Keratinocyte (primary cell): Measurements from ENCODE around the gene SLC25A10. TPM values are rescaled to one million over a fixed set of nuclear protein-coding genes. Genes with fewer than 3 reads are reported as not detected.

Source experiments
- DNase-seq: peaks from one replicate; pipeline ENCODE4 v3.0.0-alpha.2; 2011; ENCODE audit warnings: low read depth, missing footprints, low spot score
- FAIRE-seq: peaks from 2 replicates; lab custom pipeline; 2011; peaks lifted over from hg19 to GRCh38; lab: Jason Lieb, UNC
- H2AFZ ChIP-seq: 2 replicates; pipeline ENCODE4 v1.6.0; 2012; ENCODE audit warnings: low read length, control low read depth, inconsistent platforms; ENCODE audit not compliant: control insufficient read depth
- H3K27ac ChIP-seq: 2 replicates; pipeline ENCODE4 v1.5.1; 2011; ENCODE audit warnings: low read length; ENCODE audit not compliant: control insufficient read depth, insufficient read depth
- H3K27me3 ChIP-seq: 3 replicates; pipeline ENCODE4 v1.6.0; 2011; ENCODE audit warnings: low read length; ENCODE audit not compliant: control insufficient read depth, insufficient read depth; ENCODE audit errors: extremely low read depth
- H3K36me3 ChIP-seq, 2 experiments: 2 replicates in 1 of 2; 3 replicates in 1 of 2; pipeline ENCODE4 v1.5.1; 2011; ENCODE audit warnings: low read length in 2 of 2, mild to moderate bottlenecking in 1 of 2; ENCODE audit not compliant: control insufficient read depth in 2 of 2, insufficient read depth in 2 of 2; ENCODE audit errors: extremely low read depth in 1 of 2
- H3K4me1 ChIP-seq: 3 replicates; pipeline ENCODE4 v1.5.1; 2011; ENCODE audit warnings: low read length; ENCODE audit not compliant: control insufficient read depth, insufficient read depth; ENCODE audit errors: extremely low read depth
- H3K4me2 ChIP-seq: 3 replicates; pipeline ENCODE4 v1.6.0; 2011; ENCODE audit warnings: low read depth, low read length; ENCODE audit not compliant: control insufficient read depth, insufficient read depth; ENCODE audit errors: extremely low read depth
- H3K4me3 ChIP-seq, 3 experiments: fragments of 200-600 bp in 1 of 3; sonication (generic) in 1 of 3; 2 replicates in 2 of 3; 3 replicates in 1 of 3; pipeline ENCODE4 v1.5.1; 2011 to 2016; ENCODE audit warnings: low read length in 3 of 3, mild to moderate bottlenecking in 3 of 3, control low read depth in 2 of 3, inconsistent platforms in 1 of 3, low read depth in 1 of 3, mixed read lengths in 1 of 3, mixed run types in 1 of 3, moderate library complexity in 1 of 3; ENCODE audit not compliant: control insufficient read depth in 2 of 3, insufficient read depth in 2 of 3; ENCODE audit errors: extremely low read depth in 1 of 3
- H3K79me2 ChIP-seq: 2 replicates; pipeline ENCODE4 v1.6.0; 2012; ENCODE audit warnings: low read length; ENCODE audit not compliant: control insufficient read depth, insufficient read depth
- H3K9ac ChIP-seq: 3 replicates; pipeline ENCODE4 v1.6.0; 2011; ENCODE audit warnings: low read length; ENCODE audit not compliant: control insufficient read depth, insufficient read depth; ENCODE audit errors: extremely low read depth
- H3K9me1 ChIP-seq: 3 replicates; pipeline ENCODE4 v1.6.0; 2011; ENCODE audit warnings: low read length; ENCODE audit not compliant: control insufficient read depth, insufficient read depth; ENCODE audit errors: extremely low read depth
- H3K9me3 ChIP-seq: 2 replicates; pipeline ENCODE4 v1.5.1; 2012; ENCODE audit warnings: low read depth, low read length; ENCODE audit not compliant: control insufficient read depth
- H4K20me1 ChIP-seq: 3 replicates; pipeline ENCODE4 v1.6.0; 2011; ENCODE audit warnings: low read length; ENCODE audit not compliant: control insufficient read depth, insufficient read depth; ENCODE audit errors: extremely low read depth
- CTCF ChIP-seq, 3 experiments: IDR thresholded peaks in 1 of 3; conservative IDR thresholded peaks in 1 of 3; optimal IDR thresholded peaks in 1 of 3; 2 replicates in 2 of 3; 3 replicates in 1 of 3; pipeline versions ENCODE3 to v1.5.1; 2011; ENCODE audit warnings: low read length in 3 of 3, mild to moderate bottlenecking in 3 of 3, moderate library complexity in 2 of 3, control low read depth in 1 of 3, inconsistent platforms in 1 of 3; ENCODE audit not compliant: insufficient read depth in 2 of 3; ENCODE audit errors: extremely low read depth in 1 of 3
- EZH2 ChIP-seq: IDR thresholded peaks from one replicate; pipeline ENCODE4 v1.6.1; 2012; ENCODE audit warnings: inconsistent platforms, mild to moderate bottlenecking, low read length, moderate library complexity
- dilution Hi-C: fragments of 300-500 bp; cut with MboI; formaldehyde crosslinking; loops from one replicate; pipeline ENCODE4 v1.7.0; 2020; ENCODE audit warnings: low sequenced_read_pairs; ENCODE audit not compliant: extremely low pct_ligation_motif_present
- polyA plus RNA-seq, 5 experiments: library from polyadenylated mRNA; depleted of rRNA in 3 of 5; stranded (reverse) in 3 of 5; stranded (forward) in 1 of 5; unstranded in 1 of 5; fragments of >200 nt; gene quantifications; 1 replicate in 1 of 5; 2 replicates in 3 of 5; 3 replicates in 1 of 5; pipeline versions ENCODE4 v1.2.1 to v1.2.3, GENCODE V29; 2011 to 2012; ENCODE audit warnings: missing spikeins in 2 of 5, low read depth in 1 of 5, low replicate concordance in 1 of 5
- small RNA-seq, 3 experiments: library from RNA; depleted of rRNA; stranded (forward); fragments of <200 nt; gene quantifications; one replicate each; pipeline ENCODE3, GENCODE V24; 2012; ENCODE audit warnings: low read depth in 3 of 3, low replicate concordance in 1 of 3; ENCODE audit not compliant: insufficient read length in 3 of 3

SLC25A10 gene
- polyA plus RNA-seq, 1 donor (not counting 4 experiments of a cell fraction or from before 2014, with no cell fraction given): 12.7 TPM

- H3K9me3 ChIP-seq: no peaks in the 10 kb centered on the region
- no peak overlapping the region for H3K9ac ChIP-seq
- H3K4me1 ChIP-seq: no peaks in the 10 kb centered on the region
- DNase-seq: no peak
- no peak for FAIRE-seq
- no peaks in the 10 kb centered on the region for H3K36me3 ChIP-seq
- no peak overlapping the region for H2AFZ ChIP-seq
- H3K4me2 ChIP-seq: no peak overlapping the region
- H3K4me3 ChIP-seq: no peak overlapping the region
- no peaks in the 10 kb centered on the region for H4K20me1 ChIP-seq
- H3K27ac ChIP-seq: no peak overlapping the region
- H3K27me3 ChIP-seq: no peaks in the 10 kb centered on the region
- TF ChIP-seq CTCF (optimal IDR thresholded peaks at IDR 0.05 in 1 of 3, IDR thresholded peaks at IDR 0.05 in 1 of 3, conservative IDR thresholded peaks at IDR 0.05 in 1 of 3; ENCODE audit: extremely low read depth in 1 of 3, insufficient read depth in 2 of 3, low read length in 3 of 3) (no peak), EZH2 (no peak)
- H3K79me2 ChIP-seq: no peaks in the 10 kb centered on the region
- dilution Hi-C loops: no loop called here
- no peaks in the 10 kb centered on the region for H3K9me1 ChIP-seq
Observed at GRCh38 chr17:81741594-81742452, 29.7 kb downstream of the SLC25A10 start.

Small RNAs within 50 kb of the gene (small RNA-seq; reads per million reads assigned to genes)
- gene MIR6786: 0 to 0.33 (median 0.25) reads per million in 3 experiments

Other genes with a start within 250 kb of the SLC25A10 start
- gene ACTG1, start 199.5 kb upstream of the SLC25A10 start, polyA plus RNA-seq: 1,003 to 6,215 TPM (median 1,867 TPM) in 3 replicates
- not detected in 3 replicates for gene FSCN2, start 183.9 kb upstream of the SLC25A10 start, polyA plus RNA-seq
- 3.8 to 7.4 TPM (median 6.9 TPM) in 3 replicates for gene FAAP100, start 159.9 kb upstream of the SLC25A10 start, polyA plus RNA-seq
- 64.0 to 76.2 TPM (median 71.7 TPM) in 3 replicates for gene NPLOC4, start 75.2 kb upstream of the SLC25A10 start, polyA plus RNA-seq
- gene TSPAN10, start 75.1 kb upstream of the SLC25A10 start, polyA plus RNA-seq: 0.89 to 2.9 TPM (median 1.3 TPM) in 3 replicates
- gene PDE6G, start 55.7 kb upstream of the SLC25A10 start, polyA plus RNA-seq: 0.24 TPM in 1 of 3 replicates, not detected in the others
- gene OXLD1, start 45.7 kb upstream of the SLC25A10 start, polyA plus RNA-seq: 14.7 to 37.4 TPM (median 16.3 TPM) in 3 replicates
- 15.4 to 22.3 TPM (median 17.2 TPM) in 3 replicates for gene CCDC137, start 45.5 kb upstream of the SLC25A10 start, polyA plus RNA-seq
- 46.5 to 58.3 TPM (median 48.7 TPM) in 3 replicates for gene ARL16, start 28.5 kb upstream of the SLC25A10 start, polyA plus RNA-seq
- 79.6 to 84.1 TPM (median 81.9 TPM) in 3 replicates for gene HGS, start 28.3 kb upstream of the SLC25A10 start, polyA plus RNA-seq
- 78.5 to 96.8 TPM (median 84.2 TPM) in 3 replicates for gene MRPL12, start 8.9 kb upstream of the SLC25A10 start, polyA plus RNA-seq
- gene GCGR, start 91.9 kb downstream of the SLC25A10 start, polyA plus RNA-seq: not detected in 3 replicates
- gene MCRIP1, start 121.0 kb downstream of the SLC25A10 start, polyA plus RNA-seq: 17.7 to 29.1 TPM (median 24.4 TPM) in 3 replicates
- 0.12 to 0.99 TPM in 2 of 3 replicates, not detected in the other for gene PPP1R27, start 122.8 kb downstream of the SLC25A10 start, polyA plus RNA-seq
- gene P4HB, start 148.3 kb downstream of the SLC25A10 start, polyA plus RNA-seq: 75.2 to 149 TPM (median 110 TPM) in 3 replicates
- gene ARHGDIA, start 159.1 kb downstream of the SLC25A10 start, polyA plus RNA-seq: 51.7 to 280 TPM (median 65.7 TPM) in 3 replicates
- gene ALYREF, start 179.3 kb downstream of the SLC25A10 start, polyA plus RNA-seq: 49.6 to 84.5 TPM (median 68.3 TPM) in 3 replicates
- gene ANAPC11, start 179.4 kb downstream of the SLC25A10 start, polyA plus RNA-seq: 195 to 269 TPM (median 230 TPM) in 3 replicates
- 0.07 TPM in 1 of 3 replicates, not detected in the others for gene NPB, start 190.0 kb downstream of the SLC25A10 start, polyA plus RNA-seq
- gene PCYT2, start 199.1 kb downstream of the SLC25A10 start, polyA plus RNA-seq: 38.1 to 47.6 TPM (median 45.8 TPM) in 3 replicates
- 6.9 to 11.9 TPM (median 7.4 TPM) in 3 replicates for gene SIRT7, start 205.9 kb downstream of the SLC25A10 start, polyA plus RNA-seq
- gene MAFG, start 215.5 kb downstream of the SLC25A10 start, polyA plus RNA-seq: 8.3 to 12.1 TPM (median 9.4 TPM) in 3 replicates
- gene PYCR1, start 225.0 kb downstream of the SLC25A10 start, polyA plus RNA-seq: 22.2 to 27.9 TPM (median 27.9 TPM) in 3 replicates
- gene MYADML2, start 234.9 kb downstream of the SLC25A10 start, polyA plus RNA-seq: not detected in 3 replicates
- not detected in 3 replicates for gene NOTUM, start 248.9 kb downstream of the SLC25A10 start, polyA plus RNA-seq